ENCODE measurements around the gene CCDC12.

The CCDC12 gene

DNA sequence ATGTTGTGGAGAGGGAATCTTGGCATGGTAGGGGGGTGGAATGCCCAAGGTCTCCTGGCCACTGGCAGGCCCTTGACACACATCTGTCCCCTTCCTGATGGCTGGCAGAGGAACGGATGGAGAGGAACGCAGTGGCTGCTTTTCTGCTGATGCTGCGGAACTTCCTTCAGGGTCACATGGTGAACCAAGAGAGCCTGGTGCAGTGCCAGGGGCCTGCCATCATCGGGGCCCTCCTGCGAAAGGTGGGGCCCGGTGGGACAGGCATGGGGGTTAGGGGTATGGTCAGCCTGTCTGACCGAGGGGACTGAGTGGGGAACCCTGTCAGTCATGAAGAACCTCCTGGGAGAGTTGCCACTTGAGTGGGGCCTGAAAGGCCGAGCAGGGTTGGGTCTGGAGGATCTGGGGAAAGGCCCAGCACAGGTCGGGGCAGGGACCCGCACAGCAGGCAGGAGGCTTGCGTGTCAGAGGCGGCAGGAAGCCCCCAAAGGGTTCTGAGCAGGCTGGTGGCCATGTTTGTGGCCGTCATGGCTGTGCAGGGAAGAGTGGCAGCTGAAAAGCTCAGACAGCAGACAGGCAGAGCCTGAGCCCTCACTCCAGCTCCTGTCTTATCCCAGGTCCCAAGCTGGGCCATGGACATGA is 21.0 kb upstream of the CCDC12 start:
- FAIRE-seq (no peak), DNase-seq (ENCODE audit: insufficient read length, low spot score) (no peak)

DNA sequence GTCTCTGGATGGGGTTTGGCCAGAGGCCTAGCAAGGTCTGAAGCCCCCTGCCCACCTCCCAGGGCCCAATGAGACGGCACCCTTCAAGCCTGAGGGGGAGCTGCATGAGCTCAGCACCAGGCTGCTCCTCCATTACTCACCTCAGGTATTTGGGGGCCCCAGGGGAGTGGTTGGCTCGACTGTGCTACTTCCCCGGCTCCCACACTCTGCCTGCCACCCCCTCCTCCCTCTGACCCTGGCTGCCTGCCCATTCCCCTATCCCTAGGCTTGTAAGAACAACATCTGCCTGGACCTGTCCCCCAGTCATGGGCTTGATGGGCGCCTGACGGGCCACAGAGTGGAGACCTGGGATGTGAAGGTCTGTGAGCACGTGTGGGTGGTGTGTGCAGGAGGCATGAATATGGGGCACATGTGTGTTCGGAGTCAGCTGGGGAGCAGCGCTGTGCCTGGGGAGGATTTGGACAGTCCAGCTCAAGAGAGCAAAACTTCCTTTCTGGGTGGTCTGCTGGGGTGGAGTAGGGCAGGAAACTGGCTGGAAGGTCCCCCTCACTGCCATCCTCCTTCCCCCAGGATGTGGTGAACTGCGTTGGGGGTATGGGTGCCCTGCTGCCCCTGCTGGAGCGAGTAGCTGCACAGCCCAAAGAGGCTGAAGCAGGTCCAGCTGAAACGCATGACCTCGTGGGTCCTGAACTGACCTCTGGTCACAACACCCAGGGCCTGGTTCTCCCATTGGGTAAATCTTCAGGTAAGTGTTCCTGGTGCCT is 20.3 kb upstream of the CCDC12 start:
- DNase-seq (ENCODE audit: insufficient read length, low spot score) (no peak), FAIRE-seq (no peak)

DNA sequence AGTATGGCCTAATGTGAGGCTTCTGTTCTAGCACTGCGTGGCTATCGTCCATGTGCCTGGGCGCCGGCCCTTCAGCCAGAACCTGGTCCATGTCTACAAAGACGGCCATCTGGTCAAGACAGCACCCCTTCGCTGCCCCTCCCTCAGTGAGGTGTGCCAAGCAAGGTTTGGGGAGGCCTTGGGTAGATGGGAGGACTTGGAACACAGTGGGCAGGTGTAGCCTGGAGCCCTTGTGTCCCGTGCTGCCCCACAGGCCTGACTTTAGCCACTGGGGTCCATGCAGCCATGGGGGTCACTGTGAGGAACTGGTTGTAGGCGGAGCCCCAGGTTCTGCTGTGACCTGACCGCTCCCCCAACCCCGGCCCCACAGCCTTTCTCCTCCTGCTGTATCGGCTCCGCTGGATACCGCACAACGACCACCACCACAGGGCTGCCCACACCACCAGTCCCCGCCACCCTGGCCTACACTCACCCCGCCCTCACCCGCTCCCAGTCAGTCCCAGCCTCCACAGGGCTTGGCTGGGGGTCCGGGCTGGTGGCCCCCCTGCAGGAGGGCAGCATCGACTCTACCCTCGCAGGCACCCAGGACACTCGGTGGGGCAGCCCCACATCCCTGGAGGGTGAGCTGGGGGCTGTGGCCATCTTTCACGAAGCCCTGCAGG is 19.5 kb upstream of the CCDC12 start:
- no peak for FAIRE-seq
- DNase-seq (ENCODE audit: insufficient read length, low spot score) = no peak

DNA sequence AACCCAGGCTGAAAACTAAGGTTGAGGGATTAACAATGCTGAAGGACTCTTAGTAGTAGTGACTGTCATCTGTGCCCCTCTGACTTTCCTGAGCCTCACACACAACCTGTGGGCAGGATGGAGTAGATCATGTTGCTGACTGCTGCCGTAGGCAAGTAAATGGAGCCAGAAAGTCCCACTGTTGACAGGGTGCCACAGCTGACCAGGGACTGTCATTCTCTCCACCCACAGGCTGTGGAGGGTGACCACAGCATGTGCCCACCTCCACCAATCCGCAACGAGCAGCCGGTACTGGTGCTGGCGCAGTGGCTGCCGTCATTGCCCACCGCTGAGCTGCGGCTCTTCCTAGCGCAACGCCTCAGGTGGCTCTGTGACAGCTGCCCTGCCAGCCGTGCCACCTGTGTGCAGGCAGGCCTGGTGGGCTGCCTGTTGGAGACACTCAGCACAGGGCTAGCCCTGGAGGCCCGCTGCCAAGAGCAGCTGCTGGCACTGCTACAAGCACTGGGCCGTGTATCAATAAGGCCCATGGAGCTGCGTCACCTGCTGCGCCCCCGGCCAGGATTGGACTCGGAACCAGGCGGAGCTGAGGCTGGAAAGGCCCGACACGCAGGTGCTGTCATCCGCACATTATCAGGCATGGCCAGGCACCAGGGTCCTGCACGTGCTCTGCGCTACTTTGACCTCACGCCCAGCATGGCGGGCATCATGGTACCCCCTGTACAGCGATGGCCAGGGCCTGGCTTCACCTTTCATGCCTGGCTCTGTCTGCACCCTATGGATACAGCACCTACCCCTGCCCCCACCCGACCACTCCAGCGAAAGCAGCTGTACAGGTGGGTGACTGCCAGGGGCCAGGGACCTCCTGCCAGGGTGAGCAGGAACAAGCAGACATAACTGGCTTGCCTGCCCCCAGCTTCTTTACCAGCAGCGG is 18.5 kb upstream of the CCDC12 start:
- DNase-seq (ENCODE audit: insufficient read length, low spot score) (no peak), FAIRE-seq (no peak)

DNA sequence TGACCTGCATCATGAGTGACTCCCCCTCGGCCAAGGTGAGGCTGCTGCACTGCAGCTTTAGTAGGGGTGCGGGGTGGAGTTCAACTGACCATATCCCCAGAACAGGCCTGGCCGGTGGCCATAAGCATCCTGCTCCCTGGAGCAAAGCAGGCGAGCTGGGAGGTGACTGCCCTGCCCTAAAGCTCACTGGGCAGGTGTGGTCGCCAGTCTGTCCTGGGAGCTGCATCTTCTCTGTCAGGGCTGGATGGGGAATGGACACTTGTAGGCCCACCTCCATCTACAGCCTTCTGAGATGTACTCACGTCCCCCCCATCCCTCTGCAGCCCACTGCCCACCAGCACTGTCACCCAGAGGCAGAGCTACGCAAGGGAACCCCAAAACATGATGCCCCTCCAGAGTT is 17.4 kb upstream of the CCDC12 start:
- FAIRE-seq = no peak
- no peak for DNase-seq (ENCODE audit: insufficient read length, low spot score)

DNA sequence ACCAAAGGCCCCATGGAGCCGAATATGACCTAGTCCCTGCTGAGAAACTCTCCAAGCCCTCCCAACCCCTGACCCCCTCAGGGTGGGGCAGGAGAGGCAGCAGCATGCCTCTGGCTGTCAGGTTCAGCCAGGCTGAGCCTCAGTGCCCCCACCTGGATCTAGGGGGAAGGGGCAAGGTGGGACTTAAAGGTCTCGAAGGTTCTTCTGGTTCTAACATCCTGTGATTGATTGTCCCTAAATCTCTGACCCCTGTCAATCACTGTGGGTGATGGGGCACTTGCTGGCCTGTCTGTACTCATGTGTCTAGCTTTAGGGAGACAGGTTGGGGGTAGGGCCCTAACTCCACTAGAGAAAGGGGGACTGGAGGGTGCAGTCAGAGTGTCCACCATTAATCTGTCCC is 16.7 kb upstream of the CCDC12 start:
- DNase-seq (ENCODE audit: insufficient read length, low spot score) (no peak), FAIRE-seq (no peak)

DNA sequence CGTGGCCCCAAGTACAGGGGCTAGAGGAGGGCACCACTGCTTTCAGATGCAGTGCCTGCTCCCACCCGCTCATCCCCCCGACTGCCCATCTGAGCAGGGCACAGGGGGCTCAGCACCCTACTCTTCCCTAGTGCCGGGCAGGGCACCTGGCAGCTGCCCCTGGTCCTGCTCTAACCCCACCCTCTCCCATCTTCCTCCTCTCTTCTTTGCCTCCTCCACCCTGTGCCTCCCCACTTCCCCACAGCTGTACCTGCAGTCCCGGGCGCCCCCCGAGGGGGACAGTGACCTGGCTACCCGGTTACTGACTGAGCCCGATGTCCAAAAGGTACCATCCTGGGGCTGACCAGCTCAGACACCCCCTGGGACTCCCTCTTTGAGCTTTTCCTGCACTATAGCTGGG is 15.7 kb upstream of the CCDC12 start:
- no peak for FAIRE-seq
- no peak for DNase-seq (ENCODE audit: insufficient read length, low spot score)

DNA sequence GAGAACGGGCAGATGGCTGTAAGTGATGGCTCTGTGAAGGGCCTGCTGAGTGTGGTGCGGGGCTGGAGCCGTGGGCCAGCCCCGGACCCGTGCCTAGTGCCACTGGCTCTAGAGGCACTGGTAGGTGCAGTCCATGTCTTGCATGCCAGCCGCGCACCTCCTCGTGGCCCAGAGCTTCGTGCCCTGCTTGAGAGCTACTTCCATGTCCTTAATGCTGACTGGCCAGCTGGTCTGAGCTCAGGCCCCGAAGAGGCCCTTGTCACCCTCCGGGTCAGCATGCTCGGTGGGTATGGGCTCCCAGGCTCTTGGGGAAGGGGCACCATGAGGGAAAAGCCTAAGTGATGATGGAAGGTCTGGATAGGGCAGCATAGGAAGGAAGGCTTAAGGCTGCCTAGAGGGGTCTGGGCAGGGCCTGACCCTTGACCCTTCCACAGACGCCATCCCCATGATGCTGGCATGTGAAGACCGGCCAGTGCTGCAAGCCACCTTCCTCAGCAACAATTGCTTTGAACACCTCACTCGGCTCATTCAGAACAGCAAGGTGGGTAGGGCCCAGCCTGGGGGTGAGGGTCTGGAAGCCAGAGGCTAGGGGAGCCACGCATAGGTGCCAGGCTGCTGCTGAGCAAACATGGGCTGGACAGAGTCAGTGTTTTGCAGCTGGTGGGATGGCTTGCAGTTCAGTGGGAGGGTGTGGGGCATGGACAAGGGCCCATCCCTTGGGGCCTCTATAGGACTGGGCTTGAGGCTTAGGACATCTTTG is 15.0 kb upstream of the CCDC12 start:
- no peak for FAIRE-seq
- no peak for DNase-seq (ENCODE audit: insufficient read length, low spot score)

DNA sequence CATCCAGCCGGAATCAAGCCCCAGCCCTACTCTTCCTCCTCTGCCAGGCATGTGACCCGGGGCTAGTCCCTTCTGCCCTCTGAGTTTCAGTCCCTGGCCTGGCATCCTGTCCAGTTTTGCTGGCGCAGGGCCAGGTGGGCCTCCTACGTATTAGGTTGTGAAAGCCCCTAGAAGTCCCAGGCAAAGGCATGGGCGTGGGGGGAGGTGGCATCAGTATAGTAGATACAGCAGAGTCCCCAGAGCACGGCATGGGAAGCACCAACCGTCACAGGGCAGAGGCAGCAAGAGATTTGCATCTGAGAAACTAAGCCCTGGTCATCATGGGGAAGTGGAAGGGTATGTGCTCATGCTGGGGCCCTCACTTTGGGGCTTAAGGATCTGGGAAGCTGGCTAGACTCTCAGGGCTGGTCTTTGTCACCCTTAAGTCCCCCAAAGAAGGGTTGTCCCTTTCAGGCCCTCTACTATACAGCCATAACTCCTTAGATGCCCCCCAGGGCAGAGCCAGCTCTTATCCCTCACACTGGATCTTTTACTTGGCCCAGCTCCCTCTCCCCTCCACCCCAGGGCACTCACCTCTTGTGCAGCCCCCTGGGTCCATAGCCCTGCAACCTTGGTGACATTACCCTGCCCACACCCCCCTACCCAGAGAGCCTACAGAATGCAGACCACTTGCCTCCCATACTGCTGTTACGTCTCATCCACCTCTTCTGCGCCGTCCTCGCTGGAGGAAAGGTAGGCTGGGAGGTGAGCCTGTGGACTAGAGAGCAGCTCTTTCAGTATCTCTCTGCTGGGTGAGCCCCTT is 14.2 kb upstream of the CCDC12 start:
- FAIRE-seq (no peak), DNase-seq (ENCODE audit: insufficient read length, low spot score) (no peak)

DNA sequence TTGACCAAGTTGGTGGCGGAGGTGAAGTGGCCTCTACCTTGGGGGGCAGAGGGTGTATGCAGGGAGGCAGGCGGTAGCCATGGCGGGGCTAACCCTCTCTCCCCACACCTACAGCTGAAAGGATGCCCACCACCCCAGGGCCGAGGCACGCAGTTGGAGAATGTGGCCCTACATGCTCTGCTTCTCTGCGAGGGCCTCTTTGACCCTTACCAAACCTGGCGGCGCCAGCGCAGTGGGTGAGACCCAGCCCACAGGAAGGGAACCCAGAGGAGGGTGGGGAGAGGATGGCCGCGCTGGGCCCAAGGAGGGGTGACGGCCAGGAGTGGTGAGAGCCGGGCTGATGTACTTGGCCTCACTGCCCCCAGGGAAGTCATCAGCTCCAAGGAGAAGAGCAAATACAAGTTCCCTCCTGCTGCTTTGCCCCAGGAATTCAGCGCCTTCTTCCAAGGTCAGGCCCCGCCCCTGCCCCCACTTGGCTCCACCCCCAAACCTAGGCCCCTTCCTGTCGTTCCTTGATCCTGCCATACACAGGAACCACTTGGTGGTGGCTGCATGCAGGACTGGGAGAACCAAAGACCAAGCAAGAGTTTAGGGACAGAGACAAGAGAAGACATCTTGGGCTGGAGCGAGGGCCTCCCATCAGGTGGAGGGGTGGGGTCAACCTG is 12.7 kb upstream of the CCDC12 start:
- FAIRE-seq (no peak), DNase-seq (ENCODE audit: insufficient read length, low spot score) (no peak)

DNA sequence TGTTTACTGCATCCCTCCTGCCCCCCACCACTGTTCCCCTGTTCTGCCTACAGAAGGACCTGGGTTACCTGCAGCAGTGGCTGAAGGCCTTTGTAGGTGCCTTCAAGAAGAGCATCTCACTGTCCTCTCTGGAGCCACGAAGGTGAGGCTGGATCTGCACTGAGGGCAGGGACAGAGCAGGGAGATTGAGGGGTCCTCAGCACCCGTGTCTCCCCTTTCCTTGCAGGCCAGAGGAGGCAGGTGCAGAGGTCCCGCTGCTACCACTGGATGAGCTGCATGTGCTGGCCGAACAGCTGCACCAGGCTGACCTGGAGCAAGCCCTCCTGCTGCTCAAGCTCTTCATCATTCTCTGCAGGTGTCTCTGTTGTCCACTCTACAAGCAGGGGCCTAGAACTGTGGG is 12.1 kb upstream of the CCDC12 start:
- FAIRE-seq = no peak

DNA sequence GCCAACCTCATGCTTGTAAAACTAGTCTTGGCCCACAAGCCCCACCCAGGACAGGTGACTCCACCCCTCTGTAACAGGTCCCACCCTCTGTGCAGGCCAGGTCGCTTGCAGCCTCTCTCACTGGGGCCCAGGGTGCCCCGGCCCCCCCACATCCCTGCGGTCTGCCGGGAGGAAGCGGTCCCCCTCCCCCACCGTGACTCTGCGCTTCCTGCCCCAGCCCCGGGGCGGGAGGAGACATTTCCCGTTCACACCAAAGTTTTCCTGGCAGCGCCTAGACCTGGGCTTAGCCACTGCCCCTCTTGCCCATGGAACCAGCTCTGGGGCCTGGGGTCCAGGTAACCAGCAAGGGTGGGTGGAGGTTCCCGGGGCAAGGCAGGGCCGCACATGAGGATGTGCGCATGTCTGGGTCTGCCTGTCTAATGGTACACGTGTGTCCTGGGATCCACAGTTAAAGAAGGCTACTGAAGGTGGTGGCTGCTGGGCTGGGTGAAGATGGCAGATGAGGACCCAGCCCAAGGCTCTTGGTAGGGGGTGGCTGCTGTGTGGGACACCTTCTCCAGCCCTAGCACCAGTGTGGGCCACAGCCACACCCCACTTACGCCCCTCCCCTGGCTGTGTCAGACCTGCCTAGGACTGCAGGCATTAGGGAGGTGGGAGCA is 11.3 kb upstream of the CCDC12 start:
- FAIRE-seq (no peak), DNase-seq (ENCODE audit: insufficient read length, low spot score) (peak; percentile 20)

More for the DNA sequence above, 12.1 kb upstream of the CCDC12 start:
- no peak for DNase-seq (ENCODE audit: insufficient read length, low spot score)

DNA sequence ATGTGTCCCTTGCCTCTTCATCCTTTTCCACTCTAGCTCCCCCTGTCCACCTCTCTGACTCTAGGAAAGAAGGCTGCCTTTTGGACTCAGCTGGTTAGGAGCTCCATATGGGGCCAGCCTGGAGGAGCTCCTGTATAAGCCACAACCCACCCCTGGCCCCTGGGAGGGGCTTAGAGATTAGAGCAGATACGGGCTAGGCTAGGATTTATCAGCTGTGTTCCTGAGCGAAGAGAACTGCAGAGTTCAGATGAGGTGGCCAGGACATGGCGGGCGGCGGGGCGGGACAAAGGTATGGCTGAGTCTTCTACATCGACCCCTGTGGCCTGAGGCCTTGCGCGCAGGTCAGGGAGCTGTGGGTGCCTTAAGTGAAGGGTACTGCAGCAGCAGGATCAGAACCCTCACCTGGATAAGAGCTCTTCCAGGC is 10.8 kb upstream of the CCDC12 start:
- no peak for FAIRE-seq
- no peak for DNase-seq (ENCODE audit: insufficient read length, low spot score)

DNA sequence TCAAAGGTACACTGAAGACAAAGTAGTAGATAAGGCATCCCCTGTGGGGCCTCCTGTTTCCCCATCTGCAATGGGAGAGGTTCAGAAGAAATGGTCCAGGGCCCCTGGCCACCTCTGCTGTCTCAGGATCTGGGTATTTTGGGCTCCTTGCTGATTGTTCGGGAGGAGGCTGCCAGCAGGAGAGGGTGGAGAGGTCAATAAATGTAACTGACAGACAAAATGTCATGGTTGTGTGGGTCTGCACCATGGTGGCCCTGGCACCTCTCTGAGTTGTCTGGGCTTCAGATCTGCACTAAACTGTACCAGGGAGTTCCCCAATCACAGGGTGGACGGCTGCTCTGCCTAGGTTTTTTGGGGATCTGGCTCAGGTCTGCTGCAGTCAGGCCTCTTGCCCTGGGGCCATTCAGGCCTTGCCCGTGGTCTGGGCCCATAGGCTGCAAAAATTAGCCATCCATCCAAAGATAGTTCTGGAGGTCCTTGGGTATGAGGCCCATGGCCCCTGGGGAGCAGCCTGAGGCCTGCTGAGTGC is 10.3 kb upstream of the CCDC12 start:
- FAIRE-seq (no peak), DNase-seq (ENCODE audit: insufficient read length, low spot score) (no peak)

DNA sequence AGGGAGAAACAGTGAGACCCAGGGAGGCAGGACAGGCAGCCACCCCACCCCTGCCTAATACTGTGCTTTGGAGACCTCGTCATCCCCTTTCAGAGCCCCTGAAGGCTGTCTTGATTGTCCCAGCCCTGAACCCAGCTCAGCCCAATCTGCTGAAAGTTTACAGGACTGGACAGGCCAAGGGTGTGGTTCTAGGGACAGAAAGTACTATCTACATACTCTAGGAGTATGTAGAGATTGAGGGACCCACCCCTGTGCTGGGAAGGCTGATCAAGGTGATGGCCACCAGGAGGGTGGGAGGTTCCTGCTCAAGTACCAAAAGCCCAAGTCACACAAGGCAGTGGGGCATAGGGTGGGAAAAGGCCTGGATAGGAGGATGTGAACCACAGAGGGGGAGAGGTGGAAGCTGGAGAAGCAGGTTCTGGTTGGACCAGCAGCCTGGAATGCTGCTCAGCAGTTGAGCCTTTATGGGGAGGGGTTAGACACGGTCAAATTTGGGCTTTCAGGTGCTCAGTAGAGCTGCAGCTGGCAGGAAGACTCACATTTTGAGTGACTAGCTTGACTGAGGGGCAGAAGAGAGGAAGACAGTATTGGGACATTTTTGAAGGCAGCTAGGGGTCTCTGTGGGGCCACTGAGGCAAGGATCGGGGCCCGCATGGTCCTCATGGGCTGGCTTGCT is 9.6 kb upstream of the CCDC12 start:
- DNase-seq (ENCODE audit: insufficient read length, low spot score) (no peak), FAIRE-seq (no peak)

DNA sequence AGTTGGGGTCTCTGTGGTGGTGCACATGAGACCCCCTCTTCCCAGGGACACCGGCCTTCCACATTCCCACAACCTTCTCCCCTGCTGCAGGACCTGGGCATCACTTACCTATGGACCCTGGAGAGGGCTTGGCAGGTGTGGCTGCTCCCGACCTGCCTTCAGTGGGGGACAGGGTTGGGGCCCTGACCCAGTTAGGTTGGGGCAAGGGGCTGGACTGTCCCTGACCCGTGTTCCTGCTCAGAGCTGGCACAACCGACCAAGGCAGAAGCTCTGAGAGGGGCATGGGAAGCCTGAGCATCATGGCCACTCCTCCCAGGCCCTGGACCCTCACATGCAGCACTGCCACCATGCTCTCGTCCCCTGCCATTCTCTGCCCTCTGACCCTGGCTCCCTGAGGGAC is 9.0 kb upstream of the CCDC12 start:
- no peak for DNase-seq (ENCODE audit: insufficient read length, low spot score)
- FAIRE-seq = no peak

DNA sequence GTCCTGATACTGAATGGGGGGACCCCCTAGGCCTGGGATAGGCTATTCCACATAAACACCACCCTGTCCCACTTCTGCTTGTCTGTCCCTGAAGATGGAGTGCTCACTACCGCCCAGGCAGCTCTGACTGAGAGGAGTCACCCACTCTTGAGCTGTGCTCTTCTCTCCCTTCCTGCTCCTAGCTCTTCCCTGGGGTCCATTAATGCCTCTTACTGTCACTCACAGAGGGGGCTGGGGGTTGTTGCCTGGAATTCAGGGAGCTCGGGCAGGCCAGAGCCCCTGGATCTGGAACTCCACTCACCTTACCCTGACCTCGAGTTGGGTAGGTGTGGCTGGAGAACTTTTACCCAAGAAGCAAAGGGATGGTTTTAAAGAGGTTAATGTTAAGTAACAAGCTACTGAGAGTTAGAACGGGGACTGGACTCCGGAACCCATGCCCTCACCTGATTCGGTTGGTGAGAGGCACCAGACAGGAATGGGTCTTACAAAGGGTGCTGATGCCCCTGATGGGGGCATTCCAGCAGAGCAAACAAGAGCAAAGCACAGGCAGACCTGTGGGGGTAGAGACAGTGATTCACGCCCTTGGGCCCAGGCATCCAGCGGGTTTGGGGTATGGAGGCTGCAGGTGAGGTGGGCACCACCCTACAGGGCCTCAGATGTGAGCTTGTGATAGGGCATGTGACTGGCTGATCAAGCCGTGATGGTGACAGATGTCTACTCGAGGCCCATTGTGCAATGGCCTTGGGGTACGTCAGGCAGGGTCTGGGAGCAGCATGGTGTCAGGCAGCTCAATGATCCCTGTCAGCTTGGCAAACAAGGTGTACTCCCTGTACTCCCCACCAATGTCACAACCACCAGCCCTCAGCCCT is 8.3 kb upstream of the CCDC12 start:
- DNase-seq (ENCODE audit: insufficient read length, low spot score) = no peak
- FAIRE-seq = no peak
